NCI-H2081 treated with DMSO at 0.1 percent for 48 hours (cell line): Measurements from ENCODE around the gene VSIG10L2.
"Not testable (repeated sequence)": the region's sequence is repeated elsewhere in the genome, so short reads cannot be mapped to it uniquely, and the experiment has no call there.

Source experiments
- DNase-seq: peaks from one replicate; lab custom pipeline; 2025; lab: John Stamatoyannopoulos, UW

VSIG10L2 gene

GRCh38 chr11:125967515-125967914 is 21.7 kb downstream of the VSIG10L2 start:
- no peak for DNase-seq

GRCh38 chr11:125968354-125968753 is 22.5 kb downstream of the VSIG10L2 start:
- DNase-seq, result no peak

- no peak for DNase-seq
Observed at GRCh38 chr11:125971618-125972017, 25.8 kb downstream of the VSIG10L2 start.

- no peak for DNase-seq
Observed at GRCh38 chr11:125974284-125974683, 28.4 kb downstream of the VSIG10L2 start.

- DNase-seq, result no peak
Observed at GRCh38 chr11:125975634-125976033, 29.8 kb downstream of the VSIG10L2 start.

GRCh38 chr11:125976156-125976555 is 30.3 kb downstream of the VSIG10L2 start:
- DNase-seq, result no peak

GRCh38 chr11:125977333-125977732 is 31.5 kb downstream of the VSIG10L2 start:
- no peak for DNase-seq

GRCh38 chr11:125978181-125978716 is 32.4 kb downstream of the VSIG10L2 start:
- no peak for DNase-seq

- DNase-seq, result no peak
Observed at GRCh38 chr11:125978778-125979407, 33.0 kb downstream of the VSIG10L2 start.

- DNase-seq, result no peak
Observed at GRCh38 chr11:125979511-125979910, 33.7 kb downstream of the VSIG10L2 start.

- DNase-seq, result no peak
Observed at GRCh38 chr11:125980436-125980835, 34.6 kb downstream of the VSIG10L2 start.

- DNase-seq, result no peak
Observed at GRCh38 chr11:125982348-125982730, 36.5 kb downstream of the VSIG10L2 start.

GRCh38 chr11:125985956-125986355 is 40.1 kb downstream of the VSIG10L2 start:
- DNase-seq, result not testable (repeated sequence)

GRCh38 chr11:125987066-125987641 is 41.3 kb downstream of the VSIG10L2 start:
- no peak for DNase-seq

- DNase-seq, result no peak
Observed at GRCh38 chr11:125990244-125990643, 44.4 kb downstream of the VSIG10L2 start.

- no peak for DNase-seq
Observed at GRCh38 chr11:125992893-125993292, 47.0 kb downstream of the VSIG10L2 start.

GRCh38 chr11:125994509-125994908 is 48.7 kb downstream of the VSIG10L2 start:
- no peak for DNase-seq

GRCh38 chr11:125995313-125995712 is 49.5 kb downstream of the VSIG10L2 start:
- DNase-seq, result no peak

GRCh38 chr11:125998267-125998666 is 52.4 kb downstream of the VSIG10L2 start:
- DNase-seq, result no peak

- DNase-seq, result no peak
Observed at GRCh38 chr11:125999234-125999880, 53.5 kb downstream of the VSIG10L2 start.

- no peak for DNase-seq
Observed at GRCh38 chr11:126002181-126002580, 56.3 kb downstream of the VSIG10L2 start.
